Left lung (tissue), 10 donors: Measurements from ENCODE around the gene RASGEF1C. TPM values are rescaled to one million over a fixed set of nuclear protein-coding genes. Genes with fewer than 3 reads are reported as not detected.

Source experiments
- ATAC-seq: fragments of 200-7000 bp; cut with Tn5 transposase; one replicate; pipeline ENCODE4 v1.9.1; 2020; ENCODE audit warnings: moderate library complexity
- DNase-seq, 4 donors: peaks; one replicate each; pipeline ENCODE4 v3.0.0-alpha.2; 2013 to 2020
- H3K27ac ChIP-seq, 2 donors: fragments of 200-600 bp; sonication (generic) in 1 of 2; one replicate each; pipeline versions ENCODE4 v1.5.0 to v1.8.0; 2020 to 2021
- H3K27me3 ChIP-seq, 2 donors: fragments of 200-600 bp; sonication (generic) in 1 of 2; one replicate each; pipeline versions ENCODE4 v1.5.0 to v1.8.0; 2020 to 2021
- H3K36me3 ChIP-seq, 2 donors: fragments of 200-600 bp; sonication (generic) in 1 of 2; one replicate each; pipeline versions ENCODE4 v1.5.0 to v1.8.0; 2020 to 2021
- H3K4me1 ChIP-seq, 2 donors: fragments of 200-600 bp; one replicate each; pipeline ENCODE4 v1.8.0; 2021
- H3K4me3 ChIP-seq, 2 donors: fragments of 200-600 bp; sonication (generic) in 1 of 2; one replicate each; pipeline versions ENCODE4 v1.5.0 to v1.8.0; 2020 to 2021; ENCODE audit warnings: mild to moderate bottlenecking in 1 of 2
- H3K9me3 ChIP-seq, 2 donors: fragments of 200-600 bp; sonication (generic) in 1 of 2; one replicate each; pipeline versions ENCODE4 v1.5.0 to v1.8.0; 2020 to 2021
- CTCF ChIP-seq, 2 donors: fragments of 200-600 bp; sonication (generic) in 1 of 2; IDR thresholded peaks; one replicate each; pipeline versions ENCODE4 v1.5.0 to v1.8.0; 2021; ENCODE audit warnings: antibody characterized with exemption in 2 of 2
- intact Hi-C, 2 donors: fragments of 100-400 bp; cut with DNase I; formaldehyde crosslinking; loops; one replicate each; pipeline versions ENCODE4 v1.11.2 to v1.14.2; 2022
- polyA plus RNA-seq, 6 donors: library from polyadenylated mRNA; unstranded; fragments of 120-200 nt; gene quantifications; one replicate each; pipeline ENCODE4 v1.2.1, GENCODE V29; 2013; ENCODE audit not compliant: insufficient read length in 6 of 6
- total RNA-seq, 2 donors: library from RNA; stranded (reverse); fragmentation: NEBNext Ultra II Directional; extraction: Animal tissue kit (Norgen Biotek cat#: 25700); gene quantifications; one replicate each; pipeline ENCODE4 v1.2.1, GENCODE V29; 2021
- donor health status: DM: no; HTN: yes; CAD: no.
- donor health status: DM: no; HTN: no; CAD: no.

The RASGEF1C gene
- total and polyA plus RNA-seq, 8 donors, result 0.09 to 0.34 (median 0.17) TPM; not detected in 3

- Histone ChIP-seq H3K9me3 (no peaks in the 10 kb centered on the region), H3K4me3 (no peak overlapping the region), H3K27ac (no peak overlapping the region), H3K27me3 (peaks cover 0 to 64% of the 10 kb centered on the region in 2 donors), H3K4me1 (no peaks in the 10 kb centered on the region), H3K36me3 (no peaks in the 10 kb centered on the region)
- no peak for TF ChIP-seq CTCF (IDR thresholded peaks at IDR 0.05)
- DNase-seq (no peak), ATAC-seq (no peak)
- intact Hi-C loops, result no loop called here
These were observed 69.9 kb downstream of the RASGEF1C start for GRCh38 chr5:180138976-180139730.

GRCh38 chr5:180138214-180138975, 70.6 kb downstream of the RASGEF1C start:
- ATAC-seq (no peak), DNase-seq (no peak)
- Histone ChIP-seq H3K4me1 (no peaks in the 10 kb centered on the region), H3K4me3 (no peak overlapping the region), H3K27me3 (peaks cover 0 to 64% of the 10 kb centered on the region in 2 donors), H3K9me3 (no peaks in the 10 kb centered on the region), H3K36me3 (no peaks in the 10 kb centered on the region), H3K27ac (no peak overlapping the region)
- TF ChIP-seq CTCF (IDR thresholded peaks at IDR 0.05), result no peak
- intact Hi-C loops, result no loop called here

- Histone ChIP-seq H3K27ac (no peak overlapping the region), H3K36me3 (no peaks in the 10 kb centered on the region), H3K4me1 (no peaks in the 10 kb centered on the region), H3K27me3 (peaks cover 0 to 56% of the 10 kb centered on the region in 2 donors), H3K9me3 (no peaks in the 10 kb centered on the region), H3K4me3 (no peak overlapping the region)
- intact Hi-C loops, result no loop called here
- no peak for TF ChIP-seq CTCF (IDR thresholded peaks at IDR 0.05)
- ATAC-seq (no peak), DNase-seq (no peak)
These were observed 71.4 kb downstream of the RASGEF1C start for GRCh38 chr5:180137401-180138213.

GRCh38 chr5:180136630-180137381, 72.2 kb downstream of the RASGEF1C start:
- DNase-seq, result no peak
- intact Hi-C loops, result no loop called here
- no peaks in the 10 kb centered on the region for H3K36me3 ChIP-seq
- no peak for ATAC-seq
- no peak overlapping the region for H3K4me3 ChIP-seq
- H3K27ac ChIP-seq, result no peak overlapping the region
- no peaks in the 10 kb centered on the region for H3K4me1 ChIP-seq
- peaks cover 0 to 56% of the 10 kb centered on the region in 2 donors for H3K27me3 ChIP-seq
- H3K9me3 ChIP-seq, result no peaks in the 10 kb centered on the region
- TF ChIP-seq CTCF (IDR thresholded peaks at IDR 0.05), result no peak
